Naive thymus-derived CD4-positive, alpha-beta T cell (primary cell): ENCODE measurements around the gene SNX14. TPM values are rescaled to one million over a fixed set of nuclear protein-coding genes. Genes with fewer than 3 reads are reported as not detected.

Experiments
- ATAC-seq: fragments of 150-1000 bp; cut with Tn5 transposase; 2 replicates; pipeline ENCODE4 v1.10.0; 2021; ENCODE audit warnings: mild to moderate bottlenecking, moderate library complexity
- CTCF ChIA-PET: fragments of 350-600 bp; sonication (Branson Sonifier 250); formaldehyde crosslinking; loops from one replicate; lab custom pipeline; 2021; ENCODE audit warnings: antibody characterized with exemption; lab: Charles Lee
- POLR2A ChIA-PET: fragments of 350-600 bp; sonication (Branson Sonifier 250); formaldehyde crosslinking; loops from one replicate; lab custom pipeline; 2021; ENCODE audit warnings: antibody characterized with exemption, inconsistent platforms; lab: Charles Lee
- DNase-seq, 9 donors: peaks; one replicate each; pipeline versions ENCODE4 v3.0.0 to v3.0.0-alpha.2; 2020 to 2022; ENCODE audit warnings: mixed read lengths in 1 of 9
- H3K27ac ChIP-seq: one replicate; pipeline ENCODE4 v1.7.0; 2013; ENCODE audit warnings: mild to moderate bottlenecking, low read depth, low read length, moderate library complexity
- H3K27me3 ChIP-seq, 2 donors: one replicate each; pipeline ENCODE4 v1.7.0; 2013; ENCODE audit warnings: low read length in 2 of 2, mild to moderate bottlenecking in 2 of 2, moderate library complexity in 2 of 2; ENCODE audit not compliant: control insufficient read depth in 2 of 2, insufficient read depth in 2 of 2
- H3K36me3 ChIP-seq, 3 experiments: 1 replicate in 2 of 3; 2 replicates in 1 of 3; pipeline ENCODE4 v1.7.0; 2013; ENCODE audit warnings: low read length in 3 of 3, mild to moderate bottlenecking in 3 of 3, moderate library complexity in 1 of 3; ENCODE audit not compliant: insufficient read depth in 3 of 3, control insufficient read depth in 2 of 3
- H3K4me1 ChIP-seq, 2 donors: one replicate each; pipeline ENCODE4 v1.7.0; 2013; ENCODE audit warnings: low read length in 2 of 2, mild to moderate bottlenecking in 2 of 2, moderate library complexity in 1 of 2; ENCODE audit not compliant: control insufficient read depth in 2 of 2, insufficient read depth in 2 of 2
- H3K4me3 ChIP-seq: 2 replicates; pipeline ENCODE4 v1.7.0; 2013; ENCODE audit warnings: mild to moderate bottlenecking, low read length
- H3K9me3 ChIP-seq, 3 experiments: 1 replicate in 2 of 3; 2 replicates in 1 of 3; pipeline ENCODE4 v1.7.0; 2013; ENCODE audit warnings: low read length in 3 of 3; ENCODE audit not compliant: control insufficient read depth in 2 of 3
- H3K27ac Mint-ChIP-seq, 9 donors: one replicate each; pipeline ENCODE4 v1.8.0; 2020 to 2022; ENCODE audit warnings: mixed read lengths in 9 of 9, mild to moderate bottlenecking in 8 of 9, moderate library complexity in 5 of 9, inconsistent platforms in 2 of 9
- H3K27me3 Mint-ChIP-seq, 5 donors: one replicate each; pipeline ENCODE4 v1.8.0; 2021 to 2022; ENCODE audit warnings: mixed read lengths in 5 of 5, mild to moderate bottlenecking in 1 of 5
- H3K36me3 Mint-ChIP-seq, 5 donors: one replicate each; pipeline ENCODE4 v1.8.0; 2020 to 2022; ENCODE audit warnings: mixed read lengths in 5 of 5, mild to moderate bottlenecking in 3 of 5, inconsistent platforms in 1 of 5
- H3K4me1 Mint-ChIP-seq, 7 donors: one replicate each; pipeline ENCODE4 v1.8.0; 2020 to 2022; ENCODE audit warnings: mixed read lengths in 7 of 7, mild to moderate bottlenecking in 3 of 7, inconsistent platforms in 1 of 7
- H3K4me3 Mint-ChIP-seq, 10 donors: one replicate each; pipeline ENCODE4 v1.8.0; 2020 to 2022; ENCODE audit warnings: mild to moderate bottlenecking in 10 of 10, mixed read lengths in 10 of 10, moderate library complexity in 6 of 10, inconsistent platforms in 2 of 10
- H3K9me3 Mint-ChIP-seq, 11 donors: one replicate each; pipeline ENCODE4 v1.8.0; 2020 to 2022; ENCODE audit warnings: mixed read lengths in 11 of 11, mild to moderate bottlenecking in 4 of 11, inconsistent platforms in 1 of 11, moderate library complexity in 1 of 11
- intact Hi-C, 2 donors: fragments of 100-400 bp; cut with micrococcal nuclease; formaldehyde crosslinking; loops; one replicate each; pipeline ENCODE4 v1.15.1; 2023
- polyA plus RNA-seq, 2 donors: library from polyadenylated mRNA; unstranded; fragments of 300-500 nt; fragmentation: Illumina TruSeq; gene quantifications; one replicate each; pipeline ENCODE4 v1.2.3, GENCODE V29; 2021
- total RNA-seq, 6 experiments: library from RNA in 5 of 6; stranded (reverse) in 5 of 6; gene quantifications; 1 replicate in 5 of 6; 2 replicates in 1 of 6; pipeline ENCODE4 v1.2.3 and lab custom pipeline; 2021 to 2026

Gene SNX14
- total and polyA plus RNA-seq, 7 experiments from 2014 or later, result 30.1 to 71.8 (median 45.7) TPM

- intact Hi-C loops, result no loop called here
- Histone ChIP-seq H3K9me3 (no peaks in the 10 kb centered on the region), H3K4me3 (no peak overlapping the region), H3K36me3 (no peaks in the 10 kb centered on the region), H3K27ac (no peak overlapping the region), H3K27me3 (no peaks in the 10 kb centered on the region), H3K4me1 (no peaks in the 10 kb centered on the region)
- Mint-ChIP-seq H3K27ac (no peak overlapping the region), H3K27me3 (peaks cover 0 to 4% (median 0%) of the 10 kb centered on the region in 5 donors), H3K36me3 (peaks cover 0 to 20% (median 0%) of the 10 kb centered on the region in 5 donors), H3K9me3 (peaks cover 0 to 3% (median 0%) of the 10 kb centered on the region in 11 donors), H3K4me1 (peaks cover 0 to 12% (median 0%) of the 10 kb centered on the region in 7 donors), H3K4me3 (no peak overlapping the region)
- POLR2A ChIA-PET, result no interaction called here
- CTCF ChIA-PET, result no interaction called here
- no peak for DNase-seq
- no peak for ATAC-seq
Measured at GRCh38 chr6:85473748-85474147, 119.9 kb downstream of the SNX14 start.

GRCh38 chr6:85472744-85473143 is 120.9 kb downstream of the SNX14 start:
- Histone ChIP-seq H3K9me3 (no peaks in the 10 kb centered on the region), H3K27me3 (no peaks in the 10 kb centered on the region), H3K4me1 (no peaks in the 10 kb centered on the region), H3K4me3 (no peak overlapping the region), H3K27ac (no peak overlapping the region), H3K36me3 (no peaks in the 10 kb centered on the region)
- Mint-ChIP-seq H3K9me3 (peaks cover 0 to 3% (median 0%) of the 10 kb centered on the region in 11 donors), H3K27ac (no peak overlapping the region), H3K36me3 (peaks cover 0 to 20% (median 0%) of the 10 kb centered on the region in 5 donors), H3K4me3 (no peak overlapping the region), H3K27me3 (peaks cover 0 to 7% (median 0%) of the 10 kb centered on the region in 5 donors), H3K4me1 (peaks cover 0 to 11% (median 0%) of the 10 kb centered on the region in 7 donors)
- ChIA-PET CTCF (no interaction called here), POLR2A (no interaction called here)
- intact Hi-C loops, result no loop called here
- DNase-seq, result no peak
- no peak for ATAC-seq

GRCh38 chr6:85470023-85470410 is 123.6 kb downstream of the SNX14 start:
- no peaks in the 10 kb centered on the region for H3K9me3 Mint-ChIP-seq
- CTCF ChIA-PET, result no interaction called here
- intact Hi-C loops, result no loop called here
- DNase-seq (no peak), ATAC-seq (no peak)
- H3K4me3 Mint-ChIP-seq, result no peak overlapping the region
- H3K4me1 ChIP-seq, result no peaks in the 10 kb centered on the region
- peaks cover 5 to 20% (median 9%) of the 10 kb centered on the region in 7 donors for H3K4me1 Mint-ChIP-seq
- peaks cover 0 to 7% (median 0%) of the 10 kb centered on the region in 5 donors for H3K27me3 Mint-ChIP-seq
- POLR2A ChIA-PET, result no interaction called here
- peaks cover 0 to 23% (median 0%) of the 10 kb centered on the region in 5 donors for H3K36me3 Mint-ChIP-seq
- H3K4me3 ChIP-seq, result no peak overlapping the region
- H3K27ac ChIP-seq, result no peak overlapping the region
- H3K9me3 ChIP-seq, result no peaks in the 10 kb centered on the region
- no peak overlapping the region for H3K27ac Mint-ChIP-seq
- H3K36me3 ChIP-seq, result no peaks in the 10 kb centered on the region
- H3K27me3 ChIP-seq, result no peaks in the 10 kb centered on the region

GRCh38 chr6:85469276-85470022 is 124.2 kb downstream of the SNX14 start:
- H3K4me1 Mint-ChIP-seq, result peaks cover 9 to 26% (median 14%) of the 10 kb centered on the region in 7 donors
- H3K27ac ChIP-seq, result no peak overlapping the region
- no peaks in the 10 kb centered on the region for H3K36me3 ChIP-seq
- intact Hi-C loops, result loop anchor here in 1 of 2 donors (10.0 kb wide), 1 partner anchor 1685 kb away; the partner anchor contains the start of gene ZNF292
- peaks cover 0 to 23% (median 0%) of the 10 kb centered on the region in 5 donors for H3K36me3 Mint-ChIP-seq
- POLR2A ChIA-PET, result no interaction called here
- no peaks in the 10 kb centered on the region for H3K27me3 ChIP-seq
- no peaks in the 10 kb centered on the region for H3K9me3 ChIP-seq
- ATAC-seq, result no peak
- no peak for DNase-seq
- CTCF ChIA-PET, result no interaction called here
- H3K4me1 ChIP-seq, result no peaks in the 10 kb centered on the region
- H3K27ac Mint-ChIP-seq, result peak overlapping the region in 1 of 9 donors; percentile 2
- peaks cover 0 to 11% (median 2%) of the 10 kb centered on the region in 5 donors for H3K27me3 Mint-ChIP-seq
- H3K4me3 ChIP-seq, result no peak overlapping the region
- H3K9me3 Mint-ChIP-seq, result no peaks in the 10 kb centered on the region
- no peak overlapping the region for H3K4me3 Mint-ChIP-seq

- H3K27ac ChIP-seq, result no peak overlapping the region
- no peaks in the 10 kb centered on the region for H3K36me3 ChIP-seq
- H3K4me3 ChIP-seq, result no peak overlapping the region
- DNase-seq, result no peak
- H3K9me3 Mint-ChIP-seq, result no peaks in the 10 kb centered on the region
- POLR2A ChIA-PET, result no interaction called here
- H3K4me1 Mint-ChIP-seq, result peaks cover 9 to 36% (median 19%) of the 10 kb centered on the region in 7 donors
- H3K36me3 Mint-ChIP-seq, result peaks cover 0 to 17% (median 0%) of the 10 kb centered on the region in 5 donors
- H3K27me3 ChIP-seq, result no peaks in the 10 kb centered on the region
- H3K27me3 Mint-ChIP-seq, result peaks cover 0 to 11% (median 5%) of the 10 kb centered on the region in 5 donors
- no peak for ATAC-seq
- H3K4me3 Mint-ChIP-seq, result no peak overlapping the region
- no peaks in the 10 kb centered on the region for H3K4me1 ChIP-seq
- intact Hi-C loops, result loop anchor here in 1 of 2 donors (10.0 kb wide), 1 partner anchor 1686 kb away; the partner anchor contains the start of gene ZNF292
- CTCF ChIA-PET, result interaction anchor here (0.6 kb wide), 1 partner anchor 26 kb away, joined by 3 read pairs; no protein-coding TSS in a partner anchor
- H3K27ac Mint-ChIP-seq, result no peak overlapping the region
- no peaks in the 10 kb centered on the region for H3K9me3 ChIP-seq
Measured at GRCh38 chr6:85468326-85468725, 125.3 kb downstream of the SNX14 start.

- Mint-ChIP-seq H3K27ac (peak overlapping the region in 4 of 9 donors; percentile 2 to 77 (median 44)), H3K4me1 (peaks cover 17 to 60% (median 40%) of the 10 kb centered on the region in 7 donors), H3K27me3 (peaks cover 0 to 15% (median 10%) of the 10 kb centered on the region in 5 donors), H3K4me3 (peak overlapping the region in 2 of 10 donors; percentile 40 to 54), H3K36me3 (peaks cover 0 to 15% (median 0%) of the 10 kb centered on the region in 5 donors), H3K9me3 (no peaks in the 10 kb centered on the region)
- intact Hi-C loops, result loop anchor here in 1 of 2 donors (1.0 to 10.0 kb wide), 3 partner anchors 18 to 1689 kb away; partner anchors contain the start of gene ZNF292
- Histone ChIP-seq H3K27me3 (no peaks in the 10 kb centered on the region), H3K9me3 (no peaks in the 10 kb centered on the region), H3K36me3 (no peaks in the 10 kb centered on the region), H3K4me1 (peaks cover 9 to 17% of the 10 kb centered on the region in 2 donors), H3K27ac (no peak overlapping the region), H3K4me3 (no peak overlapping the region)
- CTCF ChIA-PET, result interaction anchor here (1.2 kb wide), 1 partner anchor 17 kb away, joined by 3 read pairs; no protein-coding TSS in a partner anchor
- no peak for ATAC-seq
- DNase-seq, result no peak
- POLR2A ChIA-PET, result no interaction called here
Measured at GRCh38 chr6:85465762-85466161, 127.9 kb downstream of the SNX14 start.
